Measurements from ENCODE around the gene CMC2. TPM values are rescaled to one million over a fixed set of nuclear protein-coding genes. Genes with fewer than 3 reads are reported as not detected.

Gene CMC2
- total and polyA plus RNA-seq, 9 of the 15 experiments (the other 6 are each of a cell fraction or from before 2014, with no cell fraction given), result 122 to 501 (median 172) TPM

GRCh38 chr16:80993307-80993706 lies 13.4 kb downstream of the CMC2 start (continued):
- TF ChIP-seq ZKSCAN8 (CRISPR knock-in tag; IDR thresholded peaks at IDR 0.05), result no peak
- TF ChIP-seq RB1 (IDR thresholded peaks at IDR 0.05; ENCODE audit: low read depth), result 0 out of 2 replicates have a peak, but pooled peaks have one; percentile 24
- TF ChIP-seq PCBP2 (IDR thresholded peaks at IDR 0.05; ENCODE audit: low read depth, low read length, poor library complexity, severe bottlenecking), result no peak
- 0 out of 2 replicates have a peak, but pooled peaks have one; percentile 5 for TF ChIP-seq HCFC1 (IDR thresholded peaks at IDR 0.05; ENCODE audit: low read depth, low read length)
- peak in 1 of 2 experiments; percentile 61; a peak in 1 of 3 replicates for TF ChIP-seq CBX3 (IDR thresholded peaks at IDR 0.05; ENCODE audit: borderline replicate concordance in 1 of 2, low read length in 2 of 2)
- TF ChIP-seq MCM2 (IDR thresholded peaks at IDR 0.05; ENCODE audit: low read depth), result no peak
- TF ChIP-seq SMAD4 (CRISPR knock-in tag; conservative IDR thresholded peaks at IDR 0.05), result peak; percentile 13; the same call in 1 of the 2 replicates
- no peak for TF ChIP-seq HOXB6 (CRISPR knock-in tag; IDR thresholded peaks at IDR 0.05; ENCODE audit: borderline replicate concordance)
- no peak for TF ChIP-seq ZNF586 (CRISPR knock-in tag; conservative IDR thresholded peaks at IDR 0.05)
- TF ChIP-seq FOXA3 (CRISPR knock-in tag; conservative IDR thresholded peaks at IDR 0.05 in 1 of 2, IDR thresholded peaks at IDR 0.05 in 1 of 2), result no peak
- peak; percentile 81 for TF ChIP-seq TEAD4 (IDR thresholded peaks at IDR 0.05; ENCODE audit: low read length)
- no peak for TF ChIP-seq TEAD4 (CRISPR knock-in tag; IDR thresholded peaks at IDR 0.05; ENCODE audit: borderline replicate concordance)
- TF ChIP-seq ID3 (CRISPR knock-in tag; IDR thresholded peaks at IDR 0.05), result no peak
- no peak for TF ChIP-seq ID3 (tag; IDR thresholded peaks at IDR 0.05)
- TF ChIP-seq CREBBP (IDR thresholded peaks at IDR 0.05; ENCODE audit: low read depth, low read length), result no peak
- TF ChIP-seq ZNF217 (CRISPR knock-in tag; IDR thresholded peaks at IDR 0.05), result no peak
- TF ChIP-seq KAT8 (IDR thresholded peaks at IDR 0.05; ENCODE audit: low read depth), result no peak
- TF ChIP-seq ZNF592 (IDR thresholded peaks at IDR 0.05), result 0 out of 2 replicates have a peak, but pooled peaks have one; percentile 23
- no peak for TF ChIP-seq MBD2 (IDR thresholded peaks at IDR 0.05; ENCODE audit: borderline replicate concordance, low read depth)
- TF ChIP-seq CBFA2T3 (IDR thresholded peaks at IDR 0.05), result peak; percentile 81
- TF ChIP-seq, protein P1, sequence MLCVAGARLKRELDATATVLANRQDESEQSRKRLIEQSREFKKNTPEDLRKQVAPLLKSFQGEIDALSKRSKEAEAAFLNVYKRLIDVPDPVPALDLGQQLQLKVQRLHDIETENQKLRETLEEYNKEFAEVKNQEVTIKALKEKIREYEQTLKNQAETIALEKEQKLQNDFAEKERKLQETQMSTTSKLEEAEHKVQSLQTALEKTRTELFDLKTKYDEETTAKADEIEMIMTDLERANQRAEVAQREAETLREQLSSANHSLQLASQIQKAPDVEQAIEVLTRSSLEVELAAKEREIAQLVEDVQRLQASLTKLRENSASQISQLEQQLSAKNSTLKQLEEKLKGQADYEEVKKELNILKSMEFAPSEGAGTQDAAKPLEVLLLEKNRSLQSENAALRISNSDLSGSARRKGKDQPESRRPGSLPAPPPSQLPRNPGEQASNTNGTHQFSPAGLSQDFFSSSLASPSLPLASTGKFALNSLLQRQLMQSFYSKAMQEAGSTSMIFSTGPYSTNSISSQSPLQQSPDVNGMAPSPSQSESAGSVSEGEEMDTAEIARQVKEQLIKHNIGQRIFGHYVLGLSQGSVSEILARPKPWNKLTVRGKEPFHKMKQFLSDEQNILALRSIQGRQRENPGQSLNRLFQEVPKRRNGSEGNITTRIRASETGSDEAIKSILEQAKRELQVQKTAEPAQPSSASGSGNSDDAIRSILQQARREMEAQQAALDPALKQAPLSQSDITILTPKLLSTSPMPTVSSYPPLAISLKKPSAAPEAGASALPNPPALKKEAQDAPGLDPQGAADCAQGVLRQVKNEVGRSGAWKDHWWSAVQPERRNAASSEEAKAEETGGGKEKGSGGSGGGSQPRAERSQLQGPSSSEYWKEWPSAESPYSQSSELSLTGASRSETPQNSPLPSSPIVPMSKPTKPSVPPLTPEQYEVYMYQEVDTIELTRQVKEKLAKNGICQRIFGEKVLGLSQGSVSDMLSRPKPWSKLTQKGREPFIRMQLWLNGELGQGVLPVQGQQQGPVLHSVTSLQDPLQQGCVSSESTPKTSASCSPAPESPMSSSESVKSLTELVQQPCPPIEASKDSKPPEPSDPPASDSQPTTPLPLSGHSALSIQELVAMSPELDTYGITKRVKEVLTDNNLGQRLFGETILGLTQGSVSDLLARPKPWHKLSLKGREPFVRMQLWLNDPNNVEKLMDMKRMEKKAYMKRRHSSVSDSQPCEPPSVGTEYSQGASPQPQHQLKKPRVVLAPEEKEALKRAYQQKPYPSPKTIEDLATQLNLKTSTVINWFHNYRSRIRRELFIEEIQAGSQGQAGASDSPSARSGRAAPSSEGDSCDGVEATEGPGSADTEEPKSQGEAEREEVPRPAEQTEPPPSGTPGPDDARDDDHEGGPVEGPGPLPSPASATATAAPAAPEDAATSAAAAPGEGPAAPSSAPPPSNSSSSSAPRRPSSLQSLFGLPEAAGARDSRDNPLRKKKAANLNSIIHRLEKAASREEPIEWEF (CRISPR knock-in tag; IDR thresholded peaks at IDR 0.05), result no peak
